22Rv1 (cell line): ENCODE results near the gene FAAP100.

Experiments used
- CTCF ChIP-seq: fragments of 450-650 bp; IDR thresholded peaks from 2 replicates; pipeline ENCODE4 v1.5.1; 2017; ENCODE audit warnings: mild to moderate bottlenecking
- ZFX ChIP-seq: fragments of 450-650 bp; IDR thresholded peaks from 2 replicates; pipeline ENCODE4 v1.6.1; 2017; ENCODE audit warnings: antibody characterized with exemption, borderline replicate concordance

- TF ChIP-seq CTCF (peak; percentile 82), ZFX (no peak)
Measured at GRCh38 chr17:81519284-81520020, 32.7 kb downstream of the FAAP100 start.
